Liver (tissue), 9 donors: ENCODE measurements around the gene BRSK2. TPM values are rescaled to one million over a fixed set of nuclear protein-coding genes. Genes with fewer than 3 reads are reported as not detected.

Source experiments
- DNase-seq: peaks from one replicate; pipeline ENCODE4 v3.0.0-alpha.2; 2017; ENCODE audit warnings: low spot score
- H3K27ac ChIP-seq, 2 donors: one replicate each; pipeline ENCODE4 v1.7.0; 2013; ENCODE audit warnings: inconsistent platforms in 2 of 2, low read length in 2 of 2, control low read depth in 1 of 2, low read depth in 1 of 2, mild to moderate bottlenecking in 1 of 2
- H3K27me3 ChIP-seq, 4 donors: one replicate each; pipeline versions ENCODE4 v1.6.1 to v1.7.0; 2013; ENCODE audit warnings: low read length in 3 of 4, inconsistent platforms in 1 of 4, mild to moderate bottlenecking in 1 of 4, moderate library complexity in 1 of 4; ENCODE audit not compliant: control insufficient read depth in 4 of 4, insufficient read depth in 4 of 4
- H3K36me3 ChIP-seq, 4 donors: one replicate each; pipeline versions ENCODE4 v1.6.1 to v1.7.0; 2013; ENCODE audit warnings: low read length in 3 of 4, mild to moderate bottlenecking in 3 of 4, low read depth in 1 of 4, moderate library complexity in 1 of 4; ENCODE audit not compliant: control insufficient read depth in 4 of 4, insufficient read depth in 3 of 4
- H3K4me1 ChIP-seq, 4 donors: one replicate each; pipeline versions ENCODE4 v1.6.1 to v1.7.0; 2013; ENCODE audit warnings: low read length in 3 of 4, mild to moderate bottlenecking in 3 of 4, moderate library complexity in 1 of 4; ENCODE audit not compliant: control insufficient read depth in 4 of 4, insufficient read depth in 4 of 4
- H3K4me3 ChIP-seq, 3 donors: one replicate each; pipeline versions ENCODE4 v1.6.1 to v1.7.0; 2013; ENCODE audit warnings: low read length in 3 of 3, control low read depth in 1 of 3, low read depth in 1 of 3, mild to moderate bottlenecking in 1 of 3
- H3K9ac ChIP-seq, 2 donors: one replicate each; pipeline ENCODE4 v1.7.0; 2013; ENCODE audit warnings: low read length in 2 of 2, mild to moderate bottlenecking in 2 of 2, moderate library complexity in 2 of 2, control low read depth in 1 of 2, low read depth in 1 of 2
- H3K9me3 ChIP-seq, 4 donors: one replicate each; pipeline versions ENCODE4 v1.6.1 to v1.7.0; 2013; ENCODE audit warnings: low read length in 3 of 4; ENCODE audit not compliant: control insufficient read depth in 4 of 4
- CTCF ChIP-seq: fragments of 150-350 bp; IDR thresholded peaks from 2 replicates; pipeline ENCODE4 v1.5.1; 2017; ENCODE audit warnings: improper control_type of control experiment, low read depth, low read length; ENCODE audit not compliant: missing input control
- EGR1 ChIP-seq, 2 donors: IDR thresholded peaks; 2 replicates each; pipeline ENCODE4 v1.6.1; 2016 to 2018; ENCODE audit warnings: antibody characterized with exemption in 2 of 2, low read depth in 2 of 2
- FOXA1 ChIP-seq: IDR thresholded peaks from 2 replicates; pipeline ENCODE4 v1.6.1; 2016; ENCODE audit warnings: antibody characterized with exemption
- FOXA2 ChIP-seq: IDR thresholded peaks from 2 replicates; pipeline ENCODE4 v1.6.1; 2016; ENCODE audit warnings: antibody characterized with exemption
- GABPA ChIP-seq, 2 donors: IDR thresholded peaks in 1 of 2; conservative IDR thresholded peaks in 1 of 2; 2 replicates each; pipeline ENCODE4 v1.6.1; 2016; ENCODE audit warnings: antibody characterized with exemption in 2 of 2, mild to moderate bottlenecking in 1 of 2, moderate library complexity in 1 of 2
- HNF4A ChIP-seq, 2 donors: conservative IDR thresholded peaks; 2 replicates each; pipeline ENCODE4 v1.6.1; 2016; ENCODE audit warnings: antibody characterized with exemption in 2 of 2, mild to moderate bottlenecking in 2 of 2
- HNF4G ChIP-seq: IDR thresholded peaks from 2 replicates; pipeline ENCODE4 v1.6.1; 2016; ENCODE audit warnings: antibody characterized with exemption
- JUND ChIP-seq, 2 donors: IDR thresholded peaks; 2 replicates each; pipeline ENCODE4 v1.6.1; 2016; ENCODE audit warnings: antibody characterized with exemption in 2 of 2
- MAX ChIP-seq: IDR thresholded peaks from 2 replicates; pipeline ENCODE4 v1.6.1; 2016; ENCODE audit warnings: antibody characterized with exemption
- NR2F2 ChIP-seq: IDR thresholded peaks from 2 replicates; pipeline ENCODE4 v1.6.1; 2016; ENCODE audit warnings: antibody characterized with exemption
- RAD21 ChIP-seq, 2 donors: IDR thresholded peaks; 2 replicates each; pipeline ENCODE4 v1.6.1; 2016; ENCODE audit warnings: antibody characterized with exemption in 2 of 2, mild to moderate bottlenecking in 2 of 2
- REST ChIP-seq: IDR thresholded peaks from 2 replicates; pipeline ENCODE4 v1.6.1; 2016; ENCODE audit warnings: antibody characterized with exemption, mild to moderate bottlenecking
- RXRA ChIP-seq, 2 donors: IDR thresholded peaks; 2 replicates each; pipeline ENCODE4 v1.6.1; 2017 to 2018; ENCODE audit warnings: antibody characterized with exemption in 2 of 2, mild to moderate bottlenecking in 1 of 2
- SP1 ChIP-seq: IDR thresholded peaks from 2 replicates; pipeline ENCODE4 v1.6.1; 2018; ENCODE audit warnings: antibody characterized with exemption, mild to moderate bottlenecking
- TAF1 ChIP-seq: conservative IDR thresholded peaks from 2 replicates; pipeline ENCODE4 v1.6.1; 2016; ENCODE audit warnings: antibody characterized with exemption, mild to moderate bottlenecking
- YY1 ChIP-seq: IDR thresholded peaks from 2 replicates; pipeline ENCODE4 v1.6.1; 2016; ENCODE audit warnings: antibody characterized with exemption, mild to moderate bottlenecking
- ZBTB33 ChIP-seq: IDR thresholded peaks from 2 replicates; pipeline ENCODE4 v1.6.1; 2016; ENCODE audit warnings: antibody characterized with exemption
- WGBS: extraction: QIAGEN DNeasy Blood & Tissue Kit; methylation state at CpG from one replicate; pipeline ENCODE4 v1.1.7; 2013; 5-methylcytosine and 5-hydroxymethylcytosine counted together
- polyA plus RNA-seq, 2 donors: library from polyadenylated mRNA; stranded (reverse) in 1 of 2; unstranded in 1 of 2; fragments of 200-250 nt in 1 of 2; fragments of >200 nt in 1 of 2; fragmentation: Nextera tagmentation in 1 of 2; extraction: Ambion mirVana in 1 of 2; gene quantifications; one replicate each; pipeline versions ENCODE4 v1.2.1 to v1.2.3, GENCODE V29; 2013 to 2015
- total RNA-seq, 2 donors: library from RNA; depleted of rRNA; stranded (reverse); fragments of >200 nt; gene quantifications; one replicate each; pipeline ENCODE4 v1.2.3, GENCODE V29; 2014
- TF ChIP-seq, protein P1 (sequence below): IDR thresholded peaks from 2 replicates; pipeline ENCODE4 v1.6.1; 2016; ENCODE audit warnings: antibody characterized with exemption
- donor health status: healthy.
- donor health status: healthy.
- donor health status: healthy.
- donor health status: healthy.
- donor health status: healthy.

BRSK2 gene
- total and polyA plus RNA-seq, 4 donors, result 0.05 to 0.17 TPM; not detected in 2

- Histone ChIP-seq H3K36me3 (no peaks in the 10 kb centered on the region), H3K4me3 (no peak overlapping the region), H3K9me3 (no peaks in the 10 kb centered on the region), H3K27ac (no peak overlapping the region), H3K9ac (no peak overlapping the region), H3K4me1 (no peaks in the 10 kb centered on the region), H3K27me3 (no peaks in the 10 kb centered on the region)
- TF ChIP-seq, protein P1, sequence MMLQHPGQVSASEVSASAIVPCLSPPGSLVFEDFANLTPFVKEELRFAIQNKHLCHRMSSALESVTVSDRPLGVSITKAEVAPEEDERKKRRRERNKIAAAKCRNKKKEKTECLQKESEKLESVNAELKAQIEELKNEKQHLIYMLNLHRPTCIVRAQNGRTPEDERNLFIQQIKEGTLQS, result no peak
- no peak for TF ChIP-seq EGR1 (IDR thresholded peaks at IDR 0.05; ENCODE audit: low read depth in 2 of 2)
- TF ChIP-seq GABPA (IDR thresholded peaks at IDR 0.05 in 1 of 2, conservative IDR thresholded peaks at IDR 0.05 in 1 of 2), result no peak
- TF ChIP-seq NR2F2, result no peak
- no peak for TF ChIP-seq RAD21 (IDR thresholded peaks at IDR 0.05)
- TF ChIP-seq FOXA2, result no peak
- no peak for TF ChIP-seq ZBTB33
- no peak for TF ChIP-seq TAF1
- no peak for TF ChIP-seq MAX
- no peak for TF ChIP-seq HNF4A (conservative IDR thresholded peaks at IDR 0.05)
- TF ChIP-seq YY1, result no peak
- 83% methylated on average over 49 of the region's 49 CpGs for WGBS
- DNase-seq, result no peak
Observed at GRCh38 chr11:1447845-1448825, 58.4 kb downstream of the BRSK2 start.

DNA sequence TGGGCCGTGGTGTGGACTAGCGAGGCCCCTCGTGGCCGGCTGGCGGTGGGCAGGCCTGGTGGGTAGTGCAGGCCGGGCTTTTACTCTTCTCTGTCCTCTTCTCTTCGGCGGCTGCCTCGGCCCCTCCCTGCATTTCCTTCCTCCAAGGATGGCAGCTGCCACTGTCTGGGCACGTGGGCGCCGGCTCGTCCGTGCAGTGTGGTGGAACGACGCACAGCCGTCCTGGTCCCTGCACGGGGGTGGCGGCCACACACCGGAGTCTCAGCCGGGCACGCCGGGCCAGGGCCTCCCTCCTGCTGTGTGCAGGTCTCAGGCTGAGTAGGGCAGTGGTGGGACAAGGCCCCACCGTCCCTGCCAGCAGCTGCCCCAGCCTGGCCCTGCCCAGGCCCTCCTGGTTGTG, 59.1 kb downstream of the BRSK2 start:
- no peak overlapping the region for H3K27ac ChIP-seq
- H3K9ac ChIP-seq, result no peak overlapping the region
- no peaks in the 10 kb centered on the region for H3K9me3 ChIP-seq
- H3K4me3 ChIP-seq, result no peak overlapping the region
- no peak for DNase-seq
- H3K27me3 ChIP-seq, result no peaks in the 10 kb centered on the region
- H3K36me3 ChIP-seq, result no peaks in the 10 kb centered on the region
- H3K4me1 ChIP-seq, result no peaks in the 10 kb centered on the region
- TF ChIP-seq REST (no peak), MAX (no peak), ZBTB33 (no peak), GABPA (IDR thresholded peaks at IDR 0.05 in 1 of 2, conservative IDR thresholded peaks at IDR 0.05 in 1 of 2) (no peak), HNF4G (no peak), SP1 (no peak), RAD21 (IDR thresholded peaks at IDR 0.05) (no peak), YY1 (no peak), TAF1 (no peak), JUND (IDR thresholded peaks at IDR 0.05) (no peak), HNF4A (conservative IDR thresholded peaks at IDR 0.05) (no peak), NR2F2 (no peak), EGR1 (IDR thresholded peaks at IDR 0.05; ENCODE audit: low read depth in 2 of 2) (no peak), FOXA1 (no peak), FOXA2 (no peak), CTCF (no peak), RXRA (IDR thresholded peaks at IDR 0.05) (no peak)
- TF ChIP-seq, protein P1, result no peak
- 73% methylated on average over 24 of the region's 24 CpGs for WGBS
